SK-N-SH treated with all-trans-retinoic acid at 6 μM for 48 hours (cell line): ENCODE results near the gene HAUS1.
"Not testable (repeated sequence)": the region's sequence is repeated elsewhere in the genome, so short reads cannot be mapped to it uniquely, and the experiment has no call there.

Experiments used
- ATAC-seq: fragments of 200-7000 bp; cut with Tn5 transposase; 3 replicates; pipeline ENCODE4 v1.9.1; 2020; ENCODE audit warnings: mild to moderate bottlenecking, moderate library complexity
- ARNTL ChIP-seq: fragments of 450-650 bp; formaldehyde crosslinking; IDR thresholded peaks from 2 replicates; pipeline ENCODE4 v1.5.0; 2020; ENCODE audit warnings: low read depth, mild to moderate bottlenecking, moderate library complexity, borderline replicate concordance
- BACH2 ChIP-seq: fragments of 250-450 bp; sonication (Bioruptor Pico); IDR thresholded peaks from 2 replicates; pipeline ENCODE4 v1.9.0; 2021; ENCODE audit warnings: mild to moderate bottlenecking, borderline replicate concordance
- CSDC2 ChIP-seq: fragments of 250-450 bp; sonication (Bioruptor Pico); IDR thresholded peaks from 2 replicates; pipeline ENCODE4 v1.5.0; 2020; ENCODE audit warnings: mild to moderate bottlenecking, moderate library complexity
- ESRRG ChIP-seq: fragments of 250-450 bp; sonication (Bioruptor Pico); IDR thresholded peaks from 2 replicates; pipeline ENCODE4 v1.6.1; 2021; ENCODE audit warnings: mild to moderate bottlenecking
- GLIS3 ChIP-seq: fragments of 250-450 bp; sonication (Bioruptor Pico); IDR thresholded peaks from 2 replicates; pipeline ENCODE4 v1.5.0; 2020; ENCODE audit warnings: mild to moderate bottlenecking, moderate library complexity
- ISL1 ChIP-seq: fragments of 250-450 bp; sonication (Bioruptor Pico); IDR thresholded peaks from 2 replicates; pipeline ENCODE4 v2.1.2; 2022; ENCODE audit warnings: mild to moderate bottlenecking, moderate library complexity
- OSR1 ChIP-seq: fragments of 250-450 bp; sonication (Bioruptor Pico); IDR thresholded peaks from 2 replicates; pipeline ENCODE4 v1.8.0; 2022; ENCODE audit warnings: moderate library complexity, mild to moderate bottlenecking, inconsistent platforms
- PPARA ChIP-seq: fragments of 250-450 bp; sonication (Bioruptor Pico); IDR thresholded peaks from 2 replicates; pipeline ENCODE4 v1.5.0; 2020; ENCODE audit warnings: mild to moderate bottlenecking, borderline replicate concordance
- RARB ChIP-seq: fragments of 250-450 bp; sonication (Bioruptor Pico); IDR thresholded peaks from 2 replicates; pipeline ENCODE4 v1.8.0; 2021; ENCODE audit warnings: mild to moderate bottlenecking, moderate library complexity
- SNAI2 ChIP-seq: fragments of 250-450 bp; sonication (Bioruptor Pico); IDR thresholded peaks from 2 replicates; pipeline ENCODE4 v1.5.0; 2020; ENCODE audit warnings: mild to moderate bottlenecking, moderate library complexity
- TCF4 ChIP-seq: fragments of 250-450 bp; sonication (Bioruptor Pico); IDR thresholded peaks from 2 replicates; pipeline ENCODE4 v1.8.0; 2021; ENCODE audit warnings: mild to moderate bottlenecking, moderate library complexity, borderline replicate concordance
- TOX ChIP-seq: fragments of 250-450 bp; sonication (Bioruptor Pico); IDR thresholded peaks from 2 replicates; pipeline ENCODE4 v1.8.0; 2021; ENCODE audit warnings: mild to moderate bottlenecking, moderate library complexity, borderline replicate concordance
- ZC3H10 ChIP-seq: fragments of 250-450 bp; sonication (Bioruptor Pico); IDR thresholded peaks from 2 replicates; pipeline ENCODE4 v1.5.1; 2021; ENCODE audit warnings: mild to moderate bottlenecking, moderate library complexity
- ZFP3 ChIP-seq: fragments of 250-450 bp; sonication (Bioruptor Pico); IDR thresholded peaks from 2 replicates; pipeline ENCODE4 v1.5.0; 2020; ENCODE audit warnings: mild to moderate bottlenecking, moderate library complexity
- ZFP30 ChIP-seq: fragments of 450-650 bp; formaldehyde crosslinking; IDR thresholded peaks from 2 replicates; pipeline ENCODE4 v1.5.0; 2022; ENCODE audit warnings: mild to moderate bottlenecking, moderate library complexity
- ZNF565 ChIP-seq: fragments of 450-650 bp; formaldehyde crosslinking; conservative IDR thresholded peaks from 2 replicates; pipeline ENCODE4 v1.5.0; 2020; ENCODE audit warnings: low read depth, mild to moderate bottlenecking, moderate library complexity
- ZNF8 ChIP-seq: fragments of 450-650 bp; formaldehyde crosslinking; IDR thresholded peaks from 2 replicates; pipeline ENCODE4 v1.5.0; 2020; ENCODE audit warnings: mild to moderate bottlenecking, moderate library complexity
- TF ChIP-seq, protein P1 (sequence below): fragments of 250-450 bp; sonication (Bioruptor Pico); IDR thresholded peaks from 2 replicates; pipeline ENCODE4 v1.5.1; 2021; ENCODE audit warnings: mild to moderate bottlenecking, moderate library complexity
- TF ChIP-seq, protein P2 (sequence below): fragments of 250-450 bp; sonication (Bioruptor Pico); IDR thresholded peaks from 2 replicates; pipeline ENCODE4 v1.8.0; 2021; ENCODE audit warnings: low read depth, mild to moderate bottlenecking, moderate library complexity, borderline replicate concordance
- TF ChIP-seq, protein P3 (sequence below): fragments of 250-450 bp; sonication (Bioruptor Pico); IDR thresholded peaks from 2 replicates; pipeline ENCODE4 v1.5.1; 2020; ENCODE audit warnings: low read depth, mild to moderate bottlenecking, moderate library complexity
- TF ChIP-seq, protein P4 (sequence below): fragments of 250-450 bp; sonication (Bioruptor Pico); IDR thresholded peaks from 2 replicates; pipeline ENCODE4 v1.8.0; 2020; ENCODE audit warnings: mild to moderate bottlenecking, moderate library complexity, borderline replicate concordance

Gene HAUS1

DNA sequence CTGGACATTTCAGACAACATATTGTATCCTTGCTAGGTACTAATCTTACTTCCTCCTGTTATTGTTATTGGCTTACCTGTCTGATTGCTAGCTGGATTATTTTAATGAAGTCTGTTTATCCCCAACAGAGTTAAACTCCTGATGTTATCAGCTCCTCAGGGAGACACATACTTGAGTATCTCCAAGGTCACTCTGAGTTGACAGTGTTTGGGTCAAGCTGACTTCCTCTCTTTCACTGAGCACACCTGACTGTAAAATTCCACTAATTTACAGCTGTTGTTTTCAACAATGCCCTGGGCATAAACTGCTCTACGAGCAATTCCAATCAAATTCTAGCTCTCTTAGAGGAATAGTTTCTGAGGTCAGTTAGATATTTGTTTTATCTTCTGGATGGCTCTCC is 9.6 kb downstream of the HAUS1 start:
- no peak for TF ChIP-seq ZC3H10 (CRISPR knock-in tag)
- no peak for TF ChIP-seq ISL1 (CRISPR knock-in tag)
- TF ChIP-seq BACH2 (CRISPR knock-in tag) = no peak
- no peak for TF ChIP-seq CSDC2 (CRISPR knock-in tag)
- TF ChIP-seq TCF4 = no peak
- TF ChIP-seq SNAI2 (CRISPR knock-in tag) = no peak
- TF ChIP-seq, protein P1, sequence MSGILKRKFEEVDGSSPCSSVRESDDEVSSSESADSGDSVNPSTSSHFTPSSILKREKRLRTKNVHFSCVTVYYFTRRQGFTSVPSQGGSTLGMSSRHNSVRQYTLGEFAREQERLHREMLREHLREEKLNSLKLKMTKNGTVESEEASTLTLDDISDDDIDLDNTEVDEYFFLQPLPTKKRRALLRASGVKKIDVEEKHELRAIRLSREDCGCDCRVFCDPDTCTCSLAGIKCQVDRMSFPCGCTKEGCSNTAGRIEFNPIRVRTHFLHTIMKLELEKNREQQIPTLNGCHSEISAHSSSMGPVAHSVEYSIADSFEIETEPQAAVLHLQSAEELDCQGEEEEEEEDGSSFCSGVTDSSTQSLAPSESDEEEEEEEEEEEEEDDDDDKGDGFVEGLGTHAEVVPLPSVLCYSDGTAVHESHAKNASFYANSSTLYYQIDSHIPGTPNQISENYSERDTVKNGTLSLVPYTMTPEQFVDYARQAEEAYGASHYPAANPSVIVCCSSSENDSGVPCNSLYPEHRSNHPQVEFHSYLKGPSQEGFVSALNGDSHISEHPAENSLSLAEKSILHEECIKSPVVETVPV (CRISPR knock-in tag) = no peak
- no peak for TF ChIP-seq ZNF565
- TF ChIP-seq ZNF8 (CRISPR knock-in tag) = no peak
- TF ChIP-seq, protein P2, sequence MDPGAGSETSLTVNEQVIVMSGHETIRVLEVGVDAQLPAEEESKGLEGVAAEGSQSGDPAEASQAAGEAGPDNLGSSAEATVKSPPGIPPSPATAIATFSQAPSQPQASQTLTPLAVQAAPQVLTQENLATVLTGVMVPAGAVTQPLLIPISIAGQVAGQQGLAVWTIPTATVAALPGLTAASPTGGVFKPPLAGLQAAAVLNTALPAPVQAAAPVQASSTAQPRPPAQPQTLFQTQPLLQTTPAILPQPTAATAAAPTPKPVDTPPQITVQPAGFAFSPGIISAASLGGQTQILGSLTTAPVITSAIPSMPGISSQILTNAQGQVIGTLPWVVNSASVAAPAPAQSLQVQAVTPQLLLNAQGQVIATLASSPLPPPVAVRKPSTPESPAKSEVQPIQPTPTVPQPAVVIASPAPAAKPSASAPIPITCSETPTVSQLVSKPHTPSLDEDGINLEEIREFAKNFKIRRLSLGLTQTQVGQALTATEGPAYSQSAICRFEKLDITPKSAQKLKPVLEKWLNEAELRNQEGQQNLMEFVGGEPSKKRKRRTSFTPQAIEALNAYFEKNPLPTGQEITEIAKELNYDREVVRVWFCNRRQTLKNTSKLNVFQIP = no peak
- no peak for TF ChIP-seq ARNTL
- TF ChIP-seq GLIS3 (CRISPR knock-in tag) = no peak
- TF ChIP-seq, protein P3, sequence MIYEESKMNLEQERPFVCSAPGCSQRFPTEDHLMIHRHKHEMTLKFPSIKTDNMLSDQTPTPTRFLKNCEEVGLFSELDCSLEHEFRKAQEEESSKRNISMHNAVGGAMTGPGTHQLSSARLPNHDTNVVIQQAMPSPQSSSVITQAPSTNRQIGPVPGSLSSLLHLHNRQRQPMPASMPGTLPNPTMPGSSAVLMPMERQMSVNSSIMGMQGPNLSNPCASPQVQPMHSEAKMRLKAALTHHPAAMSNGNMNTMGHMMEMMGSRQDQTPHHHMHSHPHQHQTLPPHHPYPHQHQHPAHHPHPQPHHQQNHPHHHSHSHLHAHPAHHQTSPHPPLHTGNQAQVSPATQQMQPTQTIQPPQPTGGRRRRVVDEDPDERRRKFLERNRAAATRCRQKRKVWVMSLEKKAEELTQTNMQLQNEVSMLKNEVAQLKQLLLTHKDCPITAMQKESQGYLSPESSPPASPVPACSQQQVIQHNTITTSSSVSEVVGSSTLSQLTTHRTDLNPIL = no peak
- no peak for TF ChIP-seq ZFP30 (CRISPR knock-in tag)
- TF ChIP-seq TOX (CRISPR knock-in tag) = no peak
- TF ChIP-seq PPARA (CRISPR knock-in tag) = no peak
- TF ChIP-seq RARB (CRISPR knock-in tag) = no peak
- no peak for ATAC-seq

DNA sequence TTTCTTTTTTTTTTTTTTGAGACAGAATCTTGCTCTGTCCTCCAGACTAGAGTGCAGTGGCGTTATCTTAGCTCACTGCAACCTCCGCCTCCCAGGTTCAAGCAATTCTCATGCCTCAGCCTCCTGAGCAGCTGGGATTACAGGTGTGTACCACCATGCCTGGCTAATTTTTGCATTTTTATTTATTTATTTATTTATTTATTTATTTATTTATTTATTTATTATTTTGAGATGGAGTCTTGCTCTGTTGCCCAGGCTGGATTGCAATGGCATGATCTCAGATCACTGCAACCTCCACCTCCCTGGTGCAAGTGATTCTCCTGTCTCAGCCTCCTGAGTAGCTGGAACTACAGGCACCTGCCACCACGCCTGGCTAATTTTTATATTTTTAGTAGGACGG is 22.4 kb downstream of the HAUS1 start:
- ATAC-seq = not testable (repeated sequence)

DNA sequence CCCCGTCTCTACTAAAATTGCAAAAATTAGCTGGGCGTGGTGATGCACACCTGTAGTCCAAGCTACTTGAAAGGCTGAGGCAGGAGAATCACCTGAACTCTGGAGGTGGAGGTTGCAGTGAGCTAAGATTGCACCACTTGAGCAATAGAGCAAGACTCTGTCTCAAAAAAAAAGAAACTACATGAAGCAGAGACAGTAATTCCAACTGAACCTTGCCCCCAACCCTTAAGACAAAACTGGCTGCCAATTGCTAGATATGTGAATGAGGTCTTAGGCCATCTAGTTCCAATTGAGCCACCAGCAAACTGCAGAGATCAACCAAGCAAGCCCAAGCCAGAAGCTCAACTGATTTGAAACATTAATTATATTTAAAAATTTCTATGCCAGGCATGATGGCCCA is 25.9 kb downstream of the HAUS1 start:
- ATAC-seq = no peak
- TF ChIP-seq OSR1 (no peak), PPARA (CRISPR knock-in tag) (no peak), ZNF8 (CRISPR knock-in tag) (no peak)

DNA sequence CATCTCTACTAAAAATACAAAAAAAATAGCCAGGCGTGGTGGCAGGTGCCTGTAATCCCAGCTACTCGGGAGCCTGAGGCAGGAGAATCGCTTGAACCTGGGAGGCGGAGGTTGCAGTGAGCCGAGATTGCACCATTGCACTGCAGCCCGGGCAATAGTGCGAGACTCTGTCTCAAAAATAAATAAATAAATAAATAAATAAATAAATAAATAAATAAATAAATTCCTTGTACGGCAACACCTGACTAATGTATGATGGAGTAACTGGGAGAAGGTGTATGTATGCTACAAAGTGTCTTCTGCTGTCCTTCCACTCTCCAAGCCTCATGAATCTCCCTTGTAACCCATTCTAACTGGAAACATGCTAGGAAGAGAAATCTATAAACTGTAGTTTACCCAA is 26.4 kb downstream of the HAUS1 start:
- not testable (repeated sequence) for ATAC-seq

DNA sequence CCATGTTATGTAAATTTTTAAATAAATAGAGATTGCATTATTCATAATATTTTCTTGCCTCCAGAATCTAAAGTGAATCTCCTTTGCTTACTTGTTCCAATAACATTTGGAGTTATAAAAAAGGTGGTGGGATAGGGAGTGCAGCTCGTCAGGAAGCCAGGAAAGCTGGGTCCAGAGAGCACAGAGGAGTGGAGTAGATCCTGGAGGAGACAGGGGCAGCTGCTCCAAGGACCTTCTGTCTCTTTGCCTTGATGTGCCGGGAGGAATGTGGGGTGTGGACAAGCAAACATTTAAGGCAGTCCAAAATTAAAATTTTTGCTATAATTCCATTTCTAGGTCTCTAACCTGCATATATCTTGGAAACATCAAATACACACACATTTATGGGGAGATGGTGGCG is 29.3 kb downstream of the HAUS1 start:
- TF ChIP-seq ARNTL (no peak), ZC3H10 (CRISPR knock-in tag) (no peak), ZNF565 (no peak), TCF4 (no peak), OSR1 (no peak), GLIS3 (CRISPR knock-in tag) (no peak), ESRRG (CRISPR knock-in tag) (no peak), PPARA (CRISPR knock-in tag) (no peak), CSDC2 (CRISPR knock-in tag) (no peak), RARB (CRISPR knock-in tag) (no peak), ZNF8 (CRISPR knock-in tag) (no peak), ZFP3 (CRISPR knock-in tag) (no peak)
- TF ChIP-seq, protein P4, sequence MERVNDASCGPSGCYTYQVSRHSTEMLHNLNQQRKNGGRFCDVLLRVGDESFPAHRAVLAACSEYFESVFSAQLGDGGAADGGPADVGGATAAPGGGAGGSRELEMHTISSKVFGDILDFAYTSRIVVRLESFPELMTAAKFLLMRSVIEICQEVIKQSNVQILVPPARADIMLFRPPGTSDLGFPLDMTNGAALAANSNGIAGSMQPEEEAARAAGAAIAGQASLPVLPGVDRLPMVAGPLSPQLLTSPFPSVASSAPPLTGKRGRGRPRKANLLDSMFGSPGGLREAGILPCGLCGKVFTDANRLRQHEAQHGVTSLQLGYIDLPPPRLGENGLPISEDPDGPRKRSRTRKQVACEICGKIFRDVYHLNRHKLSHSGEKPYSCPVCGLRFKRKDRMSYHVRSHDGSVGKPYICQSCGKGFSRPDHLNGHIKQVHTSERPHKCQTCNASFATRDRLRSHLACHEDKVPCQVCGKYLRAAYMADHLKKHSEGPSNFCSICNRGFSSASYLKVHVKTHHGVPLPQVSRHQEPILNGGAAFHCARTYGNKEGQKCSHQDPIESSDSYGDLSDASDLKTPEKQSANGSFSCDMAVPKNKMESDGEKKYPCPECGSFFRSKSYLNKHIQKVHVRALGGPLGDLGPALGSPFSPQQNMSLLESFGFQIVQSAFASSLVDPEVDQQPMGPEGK (CRISPR knock-in tag) = no peak
- TF ChIP-seq, protein P2 = no peak
- ATAC-seq = no peak
